Neuronal stem cell (in vitro differentiated cells): ENCODE measurements around the gene TBC1D26. TPM values are rescaled to one million over a fixed set of nuclear protein-coding genes. Genes with fewer than 3 reads are reported as not detected.

Experiments used
- small RNA-seq: library from polyadenylated mRNA; stranded (forward); fragments of <200 nt; extraction: miRNeasy Mini kit (QIAGEN cat#:217004); gene quantifications from one replicate; pipeline ENCODE3, GENCODE V24; 2013; ENCODE audit not compliant: insufficient read depth

TBC1D26 gene

Small RNA genes lying within 50 kb of the gene (small RNA-seq; reads per million reads assigned to genes)
- not detected for gene AC015922.1
- gene RNA5SP436, result not detected
